Activated CD8-positive, alpha-beta memory T cell treated with anti-CD3 and anti-CD28 coated beads for 4 hours (primary cell): ENCODE measurements around the gene PTGES3L.
"Not testable (repeated sequence)": the region's sequence is repeated elsewhere in the genome, so short reads cannot be mapped to it uniquely, and the experiment has no call there.

Experiments
- DNase-seq, 2 donors: peaks; one replicate each; pipeline ENCODE4 v3.0.0-alpha.2; 2020; ENCODE audit warnings: low read depth in 2 of 2

PTGES3L gene

DNA sequence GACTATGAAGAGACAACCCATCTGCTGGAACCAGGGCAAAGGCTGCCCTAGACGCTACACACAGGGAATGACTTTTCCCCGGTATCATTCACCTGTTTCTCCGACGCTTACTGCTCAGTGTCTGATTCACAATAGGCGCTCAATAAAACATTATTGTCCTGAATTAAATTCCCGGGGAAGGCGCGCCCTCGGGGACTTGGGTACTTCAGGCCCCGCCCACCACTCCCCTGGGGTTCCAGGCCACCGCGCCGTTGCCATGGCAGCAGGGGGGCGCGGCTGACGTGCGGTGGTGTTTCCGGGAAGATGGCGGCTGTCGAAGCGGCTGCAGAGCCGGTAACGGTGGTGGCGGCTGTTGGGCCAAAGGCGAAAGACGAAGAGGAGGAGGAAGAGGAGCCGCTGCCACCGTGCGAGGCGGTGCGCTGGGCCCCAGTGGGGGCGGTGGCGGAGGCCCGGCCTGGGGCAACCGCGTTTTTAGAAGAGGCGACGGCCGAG is 440 bp upstream of the PTGES3L start, which contains the start of gene RUNDC1:
Gene RUNDC1 (plus strand): TSS at position 292 of the 492 bp plus-strand sequence. CDS start 12 bp downstream, at position 304.
- DNase-seq: peak; percentile 86 to 88

DNA sequence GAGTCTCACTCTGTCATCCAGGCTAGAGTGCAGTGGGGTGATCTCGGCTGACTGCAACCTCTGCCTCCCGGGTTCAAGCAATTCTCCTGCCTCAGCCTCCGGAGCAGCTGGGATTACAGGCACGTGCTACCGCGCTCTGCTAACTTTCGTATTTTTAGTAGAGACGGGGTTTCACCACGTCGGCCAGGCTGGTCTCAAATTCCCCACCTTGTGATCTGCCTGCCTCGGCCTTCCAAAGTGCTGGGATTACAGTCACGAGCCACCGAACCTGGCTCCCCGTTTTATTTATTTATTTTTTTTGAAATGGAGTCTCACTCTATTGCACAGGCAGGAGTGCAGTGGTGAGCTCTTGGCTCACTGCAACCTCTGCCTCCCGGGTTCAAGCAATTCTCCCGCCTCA is 4.2 kb downstream of the PTGES3L start:
- not testable (repeated sequence) for DNase-seq

DNA sequence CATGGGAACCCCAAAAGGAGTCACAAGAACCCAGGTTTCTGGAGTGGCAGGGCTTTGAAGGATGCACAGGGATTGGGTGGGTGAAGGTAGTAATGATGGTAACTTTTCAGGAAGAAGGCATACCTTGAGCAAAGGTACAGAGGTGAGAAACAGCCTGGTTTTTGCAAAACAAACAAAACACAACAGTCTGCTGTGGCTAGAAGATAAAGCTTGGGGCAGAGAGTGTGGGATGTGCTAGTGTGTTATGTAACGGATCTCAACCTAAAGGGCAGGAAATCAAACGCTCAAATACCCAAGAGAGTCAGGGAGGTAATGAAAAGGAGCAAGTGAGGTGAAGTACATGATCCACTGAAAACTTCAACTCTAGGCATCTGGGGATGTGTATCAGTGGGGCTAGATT is 4.6 kb downstream of the PTGES3L start:
- DNase-seq: no peak

DNA sequence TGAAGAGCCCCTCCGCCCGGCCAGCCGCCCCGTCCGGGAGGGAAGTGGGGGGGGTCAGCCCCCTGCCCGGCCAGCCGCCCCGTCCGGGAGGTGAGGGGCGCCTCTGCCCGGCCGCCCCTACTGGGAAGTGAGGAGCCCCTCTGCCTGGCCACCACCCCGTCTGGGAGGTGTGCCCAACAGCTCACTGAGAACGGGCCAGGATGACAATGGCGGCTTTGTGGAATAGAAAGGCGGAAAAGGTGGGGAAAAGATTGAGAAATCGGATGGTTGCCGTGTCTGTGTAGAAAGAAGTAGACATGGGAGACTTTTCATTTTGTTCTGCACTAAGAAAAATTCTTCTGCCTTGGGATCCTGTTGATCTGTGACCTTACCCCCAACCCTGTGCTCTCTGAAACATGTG is 6.6 kb downstream of the PTGES3L start:
- not testable (repeated sequence) for DNase-seq

DNA sequence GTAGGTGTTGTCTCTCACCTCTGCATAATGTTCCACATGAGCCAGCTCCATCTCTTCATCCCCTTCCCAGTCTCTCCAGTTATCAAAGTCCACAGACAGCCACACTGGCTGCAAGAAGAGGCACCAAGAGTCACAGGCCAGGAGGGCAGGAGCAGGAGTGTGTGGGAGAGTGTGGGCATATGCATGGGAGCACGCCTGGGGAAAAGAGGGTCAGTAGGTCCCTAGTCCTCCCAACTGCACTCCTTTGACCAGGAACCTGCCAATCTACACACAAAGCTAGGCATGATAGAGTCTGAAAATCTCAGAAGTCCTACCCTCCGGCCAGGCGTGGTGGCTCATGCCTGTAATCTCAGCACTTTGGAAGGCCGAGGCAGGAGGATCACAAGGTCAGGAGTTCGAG is 8.3 kb downstream of the PTGES3L start:
- DNase-seq: no peak

DNA sequence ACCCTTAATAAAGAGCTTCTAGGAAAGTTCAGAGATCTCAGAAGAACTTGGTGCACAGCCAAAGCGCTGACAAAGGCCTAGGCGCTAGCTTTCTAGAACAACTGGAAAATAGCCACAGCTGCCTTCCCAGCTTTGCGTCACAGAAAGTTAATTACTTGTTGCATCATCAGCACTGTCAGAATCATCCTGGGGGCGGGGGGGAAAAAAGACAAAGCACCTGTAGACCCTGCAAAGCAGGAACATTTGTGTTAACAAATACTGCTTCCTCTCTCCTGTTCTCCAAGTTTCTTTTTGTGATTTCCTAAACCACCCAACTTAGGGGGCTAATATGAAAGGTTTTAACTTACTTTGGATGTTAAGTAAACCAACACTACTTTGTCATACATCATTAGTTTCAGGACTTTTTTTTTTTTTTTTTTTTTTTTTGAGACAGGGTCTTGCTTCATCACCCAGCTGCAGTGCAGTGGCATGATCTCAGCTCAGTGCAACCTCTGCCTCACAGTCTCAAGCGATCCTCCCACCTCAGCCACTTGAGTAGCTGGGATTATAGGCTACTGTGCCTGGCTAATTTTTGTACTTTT is 10.8 kb downstream of the PTGES3L start:
- no peak for DNase-seq

DNA sequence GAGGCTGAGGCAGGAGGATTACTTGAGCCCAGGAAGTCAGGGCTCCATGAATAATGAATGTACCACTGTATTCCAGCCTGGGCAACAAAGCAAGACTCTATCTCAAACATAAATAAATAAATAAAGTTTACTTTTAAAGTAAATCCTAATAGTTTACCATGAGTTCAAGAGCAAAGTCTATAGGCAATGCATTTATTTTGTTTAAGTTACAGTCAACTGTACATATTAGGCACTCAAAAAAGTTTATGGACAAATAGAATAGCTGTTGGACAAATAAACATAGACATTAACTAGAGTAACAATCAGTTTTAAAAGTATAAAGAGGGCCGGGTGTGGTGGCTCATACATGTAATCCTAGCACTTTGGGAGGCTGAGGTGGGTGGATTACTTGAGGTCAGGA is 12.0 kb downstream of the PTGES3L start:
- DNase-seq: no peak

DNA sequence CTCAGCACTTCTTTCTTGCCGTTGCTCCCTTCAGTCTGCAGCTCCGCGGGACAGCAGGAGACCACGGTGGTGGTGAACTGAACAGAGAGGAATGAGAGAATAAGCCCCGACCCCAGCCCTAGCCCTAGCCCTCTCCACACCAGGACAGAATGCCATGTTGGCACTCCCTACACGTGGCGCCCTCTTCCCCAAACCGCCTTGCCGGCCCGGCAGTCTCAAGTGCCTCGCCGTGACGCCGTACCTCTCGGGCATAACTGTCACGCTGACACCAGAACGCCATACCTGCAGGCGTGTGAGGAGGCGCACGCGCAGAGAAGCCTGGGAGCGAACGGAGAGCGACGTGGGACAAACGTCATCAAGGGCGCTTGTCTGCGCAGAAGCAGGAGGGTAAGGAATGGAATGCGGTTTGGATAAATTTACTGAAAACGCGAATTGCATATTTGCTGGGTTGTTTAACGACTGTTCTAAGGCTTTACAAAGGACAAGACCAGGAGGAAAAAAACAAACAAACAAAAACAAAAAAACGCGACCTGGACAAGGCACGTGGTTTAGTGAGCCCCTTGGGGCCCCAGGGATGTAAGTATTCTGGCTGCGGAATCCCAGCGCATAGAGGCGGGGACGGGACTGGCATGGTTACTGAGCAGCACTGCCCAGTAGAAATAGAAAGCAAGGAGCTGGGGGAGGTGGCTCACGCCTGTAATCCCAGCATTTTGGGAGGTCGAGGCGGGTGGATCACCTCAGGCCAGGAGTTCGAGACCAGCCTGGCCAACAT is 15.5 kb downstream of the PTGES3L start, which contains the start of gene AARSD1:
Gene AARSD1 (minus strand): TSS at position 294 of the 772 bp plus-strand sequence. CDS start 14 bp downstream, at position 280.
- DNase-seq: peak; percentile 74 to 79

DNA sequence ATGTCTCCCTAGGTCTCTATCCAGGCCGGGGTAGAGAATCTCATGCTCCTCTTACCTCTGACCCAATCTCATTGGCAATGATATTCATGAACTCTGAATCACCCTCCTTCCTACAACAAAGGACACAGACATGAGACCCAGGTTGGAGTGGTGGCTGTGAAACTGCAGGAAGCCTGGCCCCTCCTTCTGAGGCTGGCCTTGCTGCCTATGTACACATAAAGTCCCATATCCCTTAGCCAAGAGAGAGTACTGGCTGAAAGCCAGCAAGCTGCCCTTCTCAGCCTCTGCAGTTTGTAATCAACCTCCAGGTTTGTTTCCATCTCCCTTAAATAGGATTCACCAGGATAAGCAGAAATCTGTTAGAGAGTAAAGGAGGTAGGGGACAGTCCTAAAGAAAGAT is 26.2 kb downstream of the PTGES3L start:
- no peak for DNase-seq

DNA sequence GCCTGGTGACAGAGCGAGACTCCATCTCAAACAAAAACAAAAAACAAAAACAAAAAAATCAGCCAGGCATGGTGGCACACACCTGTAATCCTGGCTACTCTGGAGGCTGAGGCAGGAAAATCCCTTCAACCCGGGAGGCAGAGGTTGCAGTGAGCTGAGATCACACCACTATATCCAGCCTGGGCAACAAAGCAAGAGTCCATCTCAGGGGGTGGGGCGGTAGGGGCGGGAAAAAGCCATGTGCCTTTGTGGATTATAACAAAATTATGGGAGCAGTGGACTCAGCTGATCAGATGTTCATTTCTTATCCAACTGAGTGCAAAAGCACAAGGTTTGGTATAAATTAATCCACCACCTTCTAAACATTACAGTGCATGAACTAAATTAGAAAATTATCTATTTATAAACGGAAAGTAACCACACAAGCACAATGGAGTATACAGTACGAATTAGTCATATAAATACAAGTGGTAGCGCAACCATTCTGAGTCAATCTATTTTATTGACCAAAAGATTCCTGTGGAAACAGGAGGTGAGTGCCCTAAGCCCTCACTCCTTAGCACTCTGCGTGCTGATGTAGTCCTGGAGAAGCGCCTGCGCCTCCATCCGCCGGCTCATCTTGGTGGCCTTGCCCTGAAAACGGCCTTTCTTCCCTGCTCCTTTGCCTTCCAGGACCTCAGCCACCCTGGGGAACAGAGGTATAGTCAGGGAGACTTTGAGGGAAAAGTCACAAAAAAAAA is 29.7 kb downstream of the PTGES3L start:
- DNase-seq: no peak

DNA sequence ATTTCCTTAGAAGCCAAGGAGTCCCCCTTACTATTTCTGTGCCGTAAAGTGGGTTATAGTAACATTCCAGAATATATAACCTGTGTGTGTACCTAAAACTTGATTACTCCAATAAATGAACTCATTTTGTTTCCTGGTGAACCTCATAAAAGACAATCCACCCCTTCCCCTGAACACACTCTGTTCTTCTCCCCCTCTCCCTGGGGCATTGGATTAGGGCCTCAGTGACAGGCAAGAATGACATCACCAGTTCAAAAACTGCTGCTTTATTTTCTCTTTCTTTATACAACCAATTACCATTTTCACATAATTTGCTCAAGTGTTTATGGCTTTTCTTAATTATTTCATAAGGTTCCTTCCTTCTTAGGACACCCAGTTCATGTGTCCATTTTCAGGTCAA is 33.1 kb downstream of the PTGES3L start:
- DNase-seq: no peak

DNA sequence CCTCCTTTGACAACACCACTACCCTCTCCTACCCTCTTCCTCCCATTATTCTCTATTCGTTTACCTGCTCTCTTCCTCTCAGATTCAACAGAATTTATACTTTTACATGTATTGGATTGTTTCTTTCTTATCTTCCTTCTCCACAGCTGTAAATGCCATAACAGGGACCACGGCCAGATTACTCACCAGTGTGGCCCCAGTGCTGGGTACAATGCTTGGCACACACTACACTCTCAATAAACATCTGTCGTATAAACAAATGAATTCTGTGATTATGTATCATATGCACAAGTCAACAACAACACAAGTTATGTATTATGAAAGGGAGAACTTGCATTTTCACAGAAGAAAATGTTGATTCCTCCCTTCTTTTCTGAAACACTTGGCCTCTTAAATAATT is 35.7 kb downstream of the PTGES3L start:
- no peak for DNase-seq

DNA sequence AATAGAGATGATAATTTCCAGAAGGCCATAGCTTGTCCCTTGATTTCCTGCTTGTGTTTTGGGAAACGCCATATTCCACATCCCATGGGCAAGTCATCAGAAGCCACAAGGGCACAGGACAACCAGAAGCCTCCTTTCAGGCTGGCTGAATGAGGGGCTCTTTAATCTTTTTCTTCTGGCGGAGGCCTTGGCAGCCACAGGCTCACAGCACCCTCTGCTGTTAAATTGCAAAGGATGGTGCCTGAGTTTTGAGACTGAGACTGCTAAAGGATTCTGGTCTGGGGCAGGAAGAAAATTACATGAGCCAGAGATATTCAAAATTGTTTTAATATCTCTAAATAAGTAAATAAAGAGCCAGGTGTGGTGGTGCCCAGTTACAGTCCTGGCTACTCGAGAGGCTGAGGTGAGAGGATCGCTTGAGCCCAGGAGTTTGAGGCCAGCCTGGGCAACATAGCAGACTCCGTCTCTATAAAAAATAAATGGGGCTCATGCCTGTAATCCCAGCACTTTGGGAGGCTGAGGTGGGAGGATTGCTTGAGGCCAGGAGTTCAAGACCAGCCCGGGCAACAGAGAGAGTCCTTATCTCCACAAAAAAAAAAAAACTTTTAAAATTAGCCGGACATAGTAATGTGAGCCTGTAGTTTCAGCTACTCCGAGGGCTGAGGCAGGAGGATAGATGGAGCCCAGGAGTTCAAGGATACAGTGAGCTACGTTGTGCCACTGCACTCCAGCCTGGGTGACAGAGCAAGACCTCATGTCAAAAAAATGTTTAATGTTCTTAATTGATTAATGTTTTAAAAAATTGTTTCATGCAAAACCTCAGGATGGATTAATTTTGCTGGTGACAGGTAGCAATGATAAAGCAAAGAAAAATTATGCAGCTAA is 41.9 kb downstream of the PTGES3L start:
- no peak for DNase-seq

DNA sequence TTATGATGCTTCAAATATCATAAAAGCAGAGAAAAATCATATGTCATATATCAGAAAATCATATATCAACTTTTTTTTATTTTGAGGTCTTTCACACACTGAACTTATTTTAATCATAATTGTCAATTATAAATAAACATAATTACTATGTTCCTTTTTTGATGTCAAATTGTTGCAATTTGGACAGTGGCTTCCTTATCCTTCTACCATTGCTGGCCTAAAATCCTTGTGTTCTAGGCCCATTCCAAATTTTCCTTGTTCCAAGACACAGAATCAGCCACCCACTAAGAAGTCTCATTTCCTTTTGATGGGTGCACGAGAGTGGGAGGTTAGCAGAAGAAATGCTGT is 50.4 kb downstream of the PTGES3L start:
- DNase-seq: no peak

DNA sequence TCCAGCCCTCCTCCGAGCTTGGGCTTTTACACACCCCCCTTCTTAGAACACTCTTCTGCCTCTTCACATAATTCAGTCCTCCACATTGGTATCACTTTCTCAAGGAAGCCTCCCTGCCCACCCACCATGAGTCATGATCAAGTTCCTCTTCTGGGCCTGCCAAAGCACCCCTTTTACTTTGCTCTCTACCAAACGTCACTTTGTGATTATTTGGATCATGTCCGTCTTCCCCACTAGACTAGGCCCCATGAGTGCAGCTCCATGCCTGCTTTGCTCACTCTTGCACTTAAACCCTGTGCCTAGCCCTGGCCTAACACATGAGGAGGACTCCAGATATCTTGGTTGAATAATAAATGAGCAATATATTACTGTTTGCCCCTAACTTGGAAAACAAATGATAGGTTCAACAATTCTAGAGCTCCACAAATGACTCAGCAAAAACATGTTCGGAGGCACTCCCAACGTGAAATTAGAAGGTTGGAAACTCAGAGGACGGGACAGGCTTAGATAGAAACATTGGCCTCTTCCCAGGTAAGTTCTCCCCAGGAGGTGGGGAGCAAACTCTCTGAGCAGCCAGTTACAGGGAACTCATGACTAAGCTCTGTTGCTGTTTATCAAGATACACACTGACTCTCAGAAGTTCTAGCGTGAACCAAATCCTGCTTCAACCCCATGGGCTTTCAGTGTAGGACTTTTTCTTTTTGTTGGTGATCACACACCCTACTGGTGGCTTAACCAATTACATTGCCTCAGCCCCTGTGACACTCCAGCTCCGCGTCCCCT is 51.0 kb downstream of the PTGES3L start:
- DNase-seq: peak in 1 of 2 donors; percentile 8

DNA sequence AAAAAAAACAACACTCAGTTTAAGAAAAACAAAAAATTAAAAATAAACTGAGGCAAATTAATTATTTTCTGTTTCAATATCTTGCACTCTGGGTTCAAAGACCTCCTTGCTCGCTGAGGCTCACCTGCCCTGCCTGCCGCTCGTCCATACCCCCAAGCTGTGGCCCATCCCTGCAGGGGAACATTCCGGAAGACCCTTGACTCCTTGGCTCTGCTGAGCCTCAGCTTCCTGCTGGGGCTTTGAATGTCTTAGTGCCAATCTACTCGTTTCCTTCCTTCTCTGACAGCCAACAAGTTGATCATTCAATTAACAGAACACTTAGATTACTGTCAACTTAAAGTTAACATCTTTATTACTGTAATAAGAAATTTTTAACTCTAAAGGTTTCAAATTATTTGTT is 55.0 kb downstream of the PTGES3L start:
- DNase-seq: no peak

DNA sequence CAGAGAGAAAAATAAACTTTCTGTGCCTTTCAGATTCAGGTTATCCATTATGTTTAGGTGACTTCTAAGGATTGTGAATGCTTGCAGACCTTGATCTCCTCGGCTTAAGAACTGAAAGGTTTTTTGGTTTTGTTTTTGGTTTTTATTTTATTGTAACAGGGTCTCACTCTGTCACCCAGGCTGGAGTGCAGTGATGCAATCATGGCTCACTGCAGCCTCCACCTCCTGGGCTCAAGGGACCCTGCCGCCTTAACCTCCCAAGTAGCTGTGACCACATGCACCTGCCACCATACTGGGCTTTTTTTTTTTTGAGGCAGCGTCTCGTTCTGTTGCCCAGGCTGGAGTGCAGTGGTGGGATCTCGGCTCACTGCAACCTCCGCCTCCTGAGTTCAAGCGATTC is 56.4 kb downstream of the PTGES3L start:
- not testable (repeated sequence) for DNase-seq

DNA sequence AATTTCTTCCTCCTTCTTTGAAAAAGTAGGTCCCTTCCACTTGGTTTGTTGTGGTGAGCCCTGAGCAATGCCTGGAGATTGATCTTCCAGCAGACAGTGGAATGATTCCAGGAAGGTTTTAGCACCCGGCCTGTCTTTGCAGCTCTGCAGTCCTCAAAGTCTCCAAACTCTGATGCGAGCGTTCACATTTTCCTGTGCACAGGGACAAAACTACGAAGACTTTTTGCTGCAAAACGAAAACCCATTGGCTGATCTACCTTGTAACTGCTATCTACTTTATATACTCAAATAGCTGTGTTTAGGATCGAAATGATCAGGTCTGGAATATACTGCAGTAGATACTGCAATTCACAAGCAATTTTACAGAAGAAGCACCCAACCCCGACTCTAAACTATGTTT is 57.6 kb downstream of the PTGES3L start:
- no peak for DNase-seq

DNA sequence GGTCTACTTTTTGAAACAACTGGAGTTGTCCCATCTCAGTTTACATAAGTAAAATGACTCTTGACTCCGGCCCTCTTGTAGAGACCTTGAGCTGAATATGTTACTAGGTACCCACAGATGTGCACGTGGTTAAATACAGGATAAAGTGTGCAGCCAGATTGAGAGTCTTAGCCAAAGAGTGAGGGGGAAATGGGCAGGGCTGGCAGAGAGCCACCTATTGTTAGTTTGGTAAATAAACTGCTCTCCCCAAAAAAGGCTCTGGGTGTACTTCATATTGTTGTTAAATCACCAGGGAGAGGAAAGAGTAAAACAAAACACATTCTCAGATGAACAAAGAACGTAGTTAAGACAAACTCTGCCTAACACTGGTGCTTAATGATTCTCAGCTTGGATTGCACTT is 59.0 kb downstream of the PTGES3L start:
- DNase-seq: no peak

DNA sequence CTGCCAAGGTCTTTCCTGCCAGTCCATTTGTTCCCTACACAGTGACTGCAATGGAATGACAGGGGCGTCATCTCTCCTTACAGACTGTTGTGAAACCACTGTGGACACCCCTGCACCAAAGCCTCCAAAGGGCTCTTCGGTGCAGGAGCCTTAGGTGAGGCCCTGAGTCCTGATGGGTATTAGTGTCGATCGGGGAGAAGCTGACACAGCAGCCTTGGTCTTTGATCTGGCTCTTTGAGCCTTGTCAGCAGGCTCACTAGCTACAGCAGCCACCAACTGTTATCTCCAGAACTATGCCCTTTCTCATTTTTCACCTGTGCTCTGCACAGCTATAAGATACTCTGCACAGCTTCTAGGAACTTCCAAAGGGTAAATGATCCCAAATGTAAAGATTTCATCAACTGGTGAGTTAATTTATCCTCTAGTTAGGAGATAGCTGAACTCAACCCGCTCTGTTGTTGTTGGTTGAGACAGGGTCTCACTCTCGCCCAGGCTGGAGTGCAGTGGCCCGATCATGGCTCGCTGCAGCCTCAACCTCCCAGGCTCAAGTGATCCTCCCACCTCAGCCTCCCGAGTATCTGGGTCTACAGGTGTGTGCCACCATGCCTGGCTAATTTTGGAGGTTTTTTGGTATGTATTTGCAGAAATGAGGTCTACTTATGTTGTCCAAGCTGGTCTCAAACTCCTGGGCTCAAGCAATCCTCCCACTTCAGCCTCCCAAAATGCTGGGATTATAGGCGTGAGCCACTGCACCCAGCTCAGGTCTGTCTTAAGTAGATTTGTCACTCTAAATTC is 59.6 kb downstream of the PTGES3L start:
- DNase-seq: no peak
